Melanocyte of skin (primary cell): Measurements from ENCODE around the gene IFNA7. TPM values are rescaled to one million over a fixed set of nuclear protein-coding genes. Genes with fewer than 3 reads are reported as not detected.

Experiments used
- small RNA-seq, 2 donors: library from RNA; depleted of rRNA; stranded (forward); fragments of <200 nt; gene quantifications; one replicate each; pipeline ENCODE3, GENCODE V24; 2012
- total RNA-seq, 2 donors: library from RNA; depleted of rRNA; stranded (reverse); fragments of >200 nt; gene quantifications; 2 replicates each; pipeline ENCODE4 v1.2.3, GENCODE V29; 2012

The IFNA7 gene
- not detected for total RNA-seq

DNA sequence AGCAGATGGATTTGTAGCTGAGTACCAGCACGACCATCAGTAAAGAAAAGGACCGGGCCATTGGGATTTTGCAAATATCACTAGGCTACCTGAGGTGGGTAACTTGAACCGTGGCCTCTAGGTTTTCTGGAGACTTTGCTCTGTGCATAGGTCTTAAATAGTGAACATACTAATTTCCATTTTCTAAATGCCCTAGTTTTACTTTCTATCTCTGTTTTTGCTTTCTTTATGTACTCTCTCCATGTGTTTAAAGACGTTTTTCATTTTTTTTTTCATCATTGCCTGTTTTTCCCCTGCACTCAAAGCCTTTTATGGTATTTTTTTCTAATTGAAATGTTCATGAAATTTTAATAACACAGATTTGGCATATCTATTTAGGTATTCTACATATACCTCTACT, at the start of gene IFNA7:
TSS of gene IFNA7 (minus strand) at position 101 of the 400 bp plus-strand sequence. CDS start at position 61, 40 bp downstream.

DNA sequence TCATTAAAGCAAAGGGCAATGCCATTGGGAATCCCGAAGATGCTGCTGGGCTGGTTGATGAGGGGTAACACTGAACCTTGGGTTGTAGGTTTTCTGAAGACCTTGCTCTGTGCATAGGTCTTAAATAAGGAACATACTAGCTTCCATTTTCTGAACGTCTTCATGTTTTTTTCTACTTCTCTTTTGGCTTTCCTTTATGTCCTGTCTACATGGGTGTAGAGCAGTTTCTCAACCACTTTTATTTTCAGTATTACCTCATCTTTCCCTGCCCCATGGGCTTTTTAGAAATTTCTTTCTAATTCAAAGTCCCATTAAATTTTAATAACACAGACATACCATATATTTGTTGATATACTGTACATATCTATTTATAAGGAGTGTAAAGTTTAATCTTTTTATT, 37.9 kb upstream of the IFNA7 start, which contains the start of gene IFNA14:
TSS of gene IFNA14 (minus strand) at position 95 of the 400 bp plus-strand sequence. CDS start at position 25, 70 bp downstream.

DNA sequence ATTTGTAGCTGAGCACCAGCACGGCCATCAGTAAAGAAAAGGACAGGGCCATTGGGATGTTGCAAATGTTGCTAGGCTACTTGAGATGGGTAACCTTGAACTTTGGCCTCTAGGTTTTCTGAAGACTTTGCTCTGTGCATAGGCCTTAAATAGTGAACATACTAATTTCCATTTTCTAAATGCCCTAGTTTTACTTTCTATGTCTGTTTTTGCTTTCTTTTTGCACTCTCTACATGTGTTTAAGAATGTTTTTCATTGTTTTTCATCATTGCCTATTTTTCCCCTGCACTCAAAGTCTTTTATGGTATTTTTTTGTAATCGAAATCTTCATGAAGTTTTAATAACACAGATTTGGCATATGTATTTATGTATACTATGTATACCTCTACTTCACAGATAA, 26.1 kb upstream of the IFNA7 start, which contains the start of gene IFNA17:
TSS of gene IFNA17 (minus strand) at position 101 of the 400 bp plus-strand sequence. CDS start at position 52, 49 bp downstream.

DNA sequence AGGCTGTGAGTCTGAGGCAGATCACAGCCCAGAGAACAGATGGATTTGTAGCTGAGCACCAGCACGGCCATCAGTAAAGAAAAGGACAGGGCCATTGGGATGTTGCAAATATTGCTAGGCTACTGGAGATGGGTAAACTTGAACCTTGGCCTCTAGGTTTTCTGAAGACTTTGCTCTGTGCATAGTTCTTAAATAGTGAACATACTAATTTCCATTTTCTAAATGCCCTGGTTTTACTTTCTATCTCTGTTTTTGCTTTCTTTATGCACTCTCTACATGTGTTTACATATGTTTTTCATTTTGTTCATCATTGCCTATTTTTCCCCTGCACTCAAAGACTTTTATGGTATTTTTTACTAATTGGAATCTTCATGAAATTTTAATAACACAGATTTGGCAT, 15.2 kb upstream of the IFNA7 start, which contains the start of gene IFNA16:
TSS of gene IFNA16 (minus strand) at position 101 of the 400 bp plus-strand sequence. CDS start at position 95, 6 bp downstream.

DNA sequence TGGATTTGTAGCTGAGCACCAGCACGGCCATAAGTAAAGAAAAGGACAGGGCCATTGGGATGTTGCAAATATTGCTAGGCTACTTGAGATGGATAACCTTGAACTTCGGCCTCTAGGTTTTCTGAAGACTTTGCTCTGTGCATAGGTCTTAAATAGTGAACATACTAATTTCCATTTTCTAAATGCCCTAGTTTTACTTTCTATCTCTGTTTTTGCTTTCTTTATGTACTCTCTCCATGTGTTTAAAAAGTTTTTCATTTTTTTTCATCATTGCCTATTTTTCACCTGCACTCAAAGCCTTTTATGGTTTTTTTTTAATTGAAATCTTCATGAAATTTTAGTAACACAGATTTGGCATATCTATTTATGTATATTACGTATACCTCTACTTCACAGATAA, 5.0 kb upstream of the IFNA7 start, which contains the start of gene IFNA10:
TSS of gene IFNA10 (minus strand) at position 101 of the 400 bp plus-strand sequence. CDS start at position 55, 46 bp downstream.

DNA sequence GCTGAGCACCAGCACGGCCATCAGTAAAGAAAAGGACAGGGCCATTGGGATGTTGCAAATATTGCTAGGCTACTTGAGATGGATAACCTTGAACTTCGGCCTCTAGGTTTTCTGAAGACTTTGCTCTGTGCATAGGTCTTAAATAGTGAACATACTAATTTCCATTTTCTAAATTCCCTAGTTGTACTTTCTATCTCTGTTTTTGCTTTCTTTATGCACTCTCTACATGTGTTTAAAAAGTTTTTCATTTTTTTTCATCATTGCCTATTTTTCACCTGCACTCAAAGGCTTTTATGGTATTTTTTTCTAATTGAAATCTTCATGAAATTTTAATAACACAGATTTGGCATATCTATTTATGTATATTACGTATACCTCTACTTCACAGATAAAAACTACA, 14.5 kb downstream of the IFNA7 start, which contains the start of gene IFNA4:
TSS of gene IFNA4 (minus strand) at position 101 of the 400 bp plus-strand sequence. CDS start at position 45, 56 bp downstream.

DNA sequence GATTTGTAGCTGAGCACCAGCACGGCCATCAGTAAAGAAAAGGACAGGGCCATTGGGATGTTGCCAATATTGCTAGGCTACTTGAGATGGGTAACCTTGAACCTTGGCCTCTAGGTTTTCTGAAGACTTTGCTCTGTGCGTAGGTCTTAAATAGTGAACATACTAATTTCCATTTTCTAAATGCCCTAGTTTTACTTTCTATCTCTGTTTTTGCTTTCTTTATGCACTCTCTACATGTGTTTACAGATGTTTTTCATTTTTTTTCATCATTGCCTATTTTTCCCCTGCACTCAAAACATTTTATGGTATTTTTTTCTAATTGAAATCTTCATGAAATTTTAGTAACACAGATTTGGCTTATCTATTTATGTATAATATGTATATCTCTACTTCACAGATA, 35.4 kb downstream of the IFNA7 start, which contains the start of gene IFNA21:
TSS of gene IFNA21 (minus strand) at position 101 of the 400 bp plus-strand sequence. CDS start at position 53, 48 bp downstream.

Small RNA genes within 50 kb of the gene (small RNA-seq; reads per million reads assigned to genes)
- 0 reads per million in 2 donors for gene RF00019

Other genes with a start within 250 kb of the IFNA7 start
- 1 to 10 TPM; 3.4 to 4.7 TPM for gene HACD4, start 170.6 kb downstream of the IFNA7 start, total RNA-seq
- gene IFNB1, start 124.3 kb downstream of the IFNA7 start, total RNA-seq: 1 to 10 TPM in 1 of 2 donors, under 1 TPM in 1; 0.69 to 2.0 TPM
- not detected for gene IFNW1, start 60.4 kb downstream of the IFNA7 start, total RNA-seq
- gene IFNA21, start 35.5 kb downstream of the IFNA7 start, total RNA-seq: not detected
- gene IFNA4, start 14.6 kb downstream of the IFNA7 start, total RNA-seq: not detected
- gene IFNA10, start 4.9 kb upstream of the IFNA7 start, total RNA-seq: not detected
- gene IFNA16, start 15.1 kb upstream of the IFNA7 start, total RNA-seq: not detected
- not detected for gene IFNA17, start 26.0 kb upstream of the IFNA7 start, total RNA-seq
- not detected for gene IFNA14, start 37.8 kb upstream of the IFNA7 start, total RNA-seq
- not detected for gene IFNA5, start 103.1 kb upstream of the IFNA7 start, total RNA-seq
- 10 to 100 TPM; 29.9 to 34.6 TPM for gene KLHL9, start 133.2 kb upstream of the IFNA7 start, total RNA-seq
- not detected for gene IFNA6, start 148.7 kb upstream of the IFNA7 start, total RNA-seq
- gene IFNA13, start 165.9 kb upstream of the IFNA7 start, total RNA-seq: not detected
- not detected for gene IFNA2, start 183.2 kb upstream of the IFNA7 start, total RNA-seq
- not detected for gene IFNA8, start 206.9 kb upstream of the IFNA7 start, total RNA-seq
- gene IFNA1, start 238.2 kb upstream of the IFNA7 start, total RNA-seq: not detected